ENCODE data around the gene ITGAE.

GRCh38 chr17:3834811-3835210, 33.8 kb upstream of the ITGAE start:
- TF ChIP-seq CTCF (IDR thresholded peaks at IDR 0.05) (no peak), POLR2A (IDR thresholded peaks at IDR 0.05) (no peak)
